ENCODE results near the gene GRID1.
"Not testable (repeated sequence)": the region's sequence is repeated elsewhere in the genome, so short reads cannot be mapped to it uniquely, and the experiment has no call there.

GRID1 gene

GRCh38 chr10:85724215-85724614 is 642.4 kb downstream of the GRID1 start:
- DNase-seq = no peak

- no peak for DNase-seq
Measured at GRCh38 chr10:85720931-85721590, 645.5 kb downstream of the GRID1 start.

- DNase-seq = no peak
Measured at GRCh38 chr10:85719408-85719807, 647.2 kb downstream of the GRID1 start.

GRCh38 chr10:85713885-85714284 is 652.7 kb downstream of the GRID1 start:
- no peak for DNase-seq

GRCh38 chr10:85702768-85703167 is 663.8 kb downstream of the GRID1 start:
- DNase-seq = no peak

- not testable (repeated sequence) for DNase-seq
Measured at GRCh38 chr10:85699066-85699465, 667.5 kb downstream of the GRID1 start.

GRCh38 chr10:85696893-85697292 is 669.7 kb downstream of the GRID1 start:
- DNase-seq = no peak

GRCh38 chr10:85682621-85683020 is 684.0 kb downstream of the GRID1 start:
- DNase-seq = no peak

GRCh38 chr10:85679710-85680109 is 686.9 kb downstream of the GRID1 start:
- DNase-seq = no peak

GRCh38 chr10:85679061-85679460 is 687.5 kb downstream of the GRID1 start:
- DNase-seq = no peak

- no peak for DNase-seq
Measured at GRCh38 chr10:85674851-85675250, 691.7 kb downstream of the GRID1 start.

- DNase-seq = no peak
Measured at GRCh38 chr10:85673270-85673669, 693.3 kb downstream of the GRID1 start.

GRCh38 chr10:85671530-85671929 is 695.1 kb downstream of the GRID1 start:
- DNase-seq = no peak

GRCh38 chr10:85668522-85668921 is 698.1 kb downstream of the GRID1 start:
- DNase-seq = no peak

GRCh38 chr10:85667638-85668233 is 698.9 kb downstream of the GRID1 start:
- no peak for DNase-seq

- no peak for DNase-seq
Measured at GRCh38 chr10:85666987-85667386, 699.6 kb downstream of the GRID1 start.

- DNase-seq = no peak
Measured at GRCh38 chr10:85666102-85666501, 700.5 kb downstream of the GRID1 start.

- DNase-seq = no peak
Measured at GRCh38 chr10:85665681-85666080, 700.9 kb downstream of the GRID1 start.

- DNase-seq = no peak
Measured at GRCh38 chr10:85665078-85665477, 701.5 kb downstream of the GRID1 start.

GRCh38 chr10:85661123-85661522 is 705.5 kb downstream of the GRID1 start:
- DNase-seq = no peak

GRCh38 chr10:85659331-85659730 is 707.3 kb downstream of the GRID1 start:
- DNase-seq = no peak

- DNase-seq = no peak
Measured at GRCh38 chr10:85658518-85658917, 708.1 kb downstream of the GRID1 start.

GRCh38 chr10:85657476-85658113 is 709.0 kb downstream of the GRID1 start:
- no peak for DNase-seq

GRCh38 chr10:85655411-85655810 is 711.2 kb downstream of the GRID1 start:
- no peak for DNase-seq
